Transverse colon (tissue), 3 donors: ENCODE results near the gene NME3.

Experiments
- POLR2A ChIP-seq: fragments of 450-650 bp; IDR thresholded peaks from one replicate; pipeline ENCODE4 v1.6.1; 2016; ENCODE audit warnings: antibody characterized with exemption, mild to moderate bottlenecking, moderate library complexity
- POLR2AphosphoS5 ChIP-seq, 3 donors: sonication (generic); formaldehyde crosslinking; IDR thresholded peaks; one replicate each; pipeline ENCODE4 v1.6.1; 2016; ENCODE audit warnings: antibody characterized with exemption in 3 of 3

DNA sequence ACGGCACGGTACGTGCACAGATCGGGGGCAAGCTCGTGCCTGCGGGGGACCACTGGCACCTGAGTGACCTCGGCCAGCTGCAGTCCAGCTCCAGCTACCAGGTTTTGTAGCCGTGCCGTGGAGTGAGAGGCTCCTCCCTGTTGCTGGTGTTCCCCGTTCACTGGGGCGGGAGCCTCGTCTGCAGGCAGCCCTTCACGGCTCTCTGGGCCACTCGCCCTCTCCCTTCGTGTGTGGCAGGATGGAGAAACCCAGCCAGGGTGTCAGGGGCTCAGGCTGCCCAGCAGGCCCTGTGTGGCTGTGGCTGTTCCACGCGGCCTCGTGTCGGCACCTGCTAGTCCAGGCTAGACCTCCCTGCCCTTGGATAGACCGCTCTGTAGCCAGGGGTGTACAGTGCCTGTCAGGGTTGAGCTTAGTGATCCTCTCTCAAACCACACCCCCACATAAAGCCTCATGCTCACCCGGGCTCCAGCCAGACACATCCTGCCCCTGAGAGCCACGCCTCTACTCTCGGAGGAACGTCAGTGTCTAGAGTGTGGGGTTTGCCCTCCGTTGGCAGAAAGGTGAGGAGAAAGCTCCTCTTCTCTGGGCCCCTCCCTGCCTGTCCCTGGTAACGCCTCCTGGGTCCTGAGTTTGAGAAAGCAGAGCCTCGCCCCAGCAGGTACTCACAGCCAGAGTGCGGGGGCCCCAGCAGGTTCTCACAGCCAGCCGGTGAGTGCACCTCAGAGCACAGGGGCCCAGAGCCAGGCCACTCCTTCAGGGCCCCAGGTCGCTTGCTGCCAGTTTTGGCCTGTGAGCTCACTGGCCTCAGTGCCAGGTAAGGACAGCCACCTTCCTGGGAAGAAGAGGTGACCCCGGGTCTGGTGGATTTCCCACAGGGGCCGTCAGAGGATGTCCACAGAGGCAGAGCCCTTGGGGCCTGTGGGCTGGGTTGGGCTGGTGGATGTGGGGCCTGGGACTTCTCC is 27.7 kb downstream of the NME3 start:
- TF ChIP-seq POLR2AphosphoS5 (IDR thresholded peaks at IDR 0.05) (no peak), POLR2A (no peak)
